ENCODE results near the gene RMI2.

The RMI2 gene

DNA sequence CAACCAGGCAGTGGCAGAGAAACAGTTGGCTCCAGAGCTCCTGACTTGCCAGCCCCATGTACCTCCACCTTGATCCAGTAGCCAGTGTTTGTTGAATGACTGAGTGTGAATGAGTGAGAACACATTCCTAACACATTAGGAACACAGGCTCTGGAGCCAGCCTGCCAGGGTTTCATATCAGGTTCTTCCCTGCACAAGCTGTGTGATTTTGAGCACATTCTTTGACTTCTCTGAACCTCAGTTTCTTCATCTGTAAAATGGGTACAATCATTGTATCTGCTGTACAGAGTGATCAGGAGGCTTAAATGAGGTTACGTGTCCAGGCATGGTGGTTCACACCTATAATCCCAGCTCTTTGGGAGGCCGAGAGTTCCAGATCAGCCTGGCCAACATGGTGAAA lies 13.3 kb upstream of the RMI2 start:
- peaks cover 50% of the 10 kb centered on the region for H3K4me1 Mint-ChIP-seq
- H3K9me3 Mint-ChIP-seq = peaks cover 0 to 3% of the 10 kb centered on the region in 2 donors
- ATAC-seq = no peak
- H3K27me3 Mint-ChIP-seq = no peaks in the 10 kb centered on the region
- no peak overlapping the region for H3K4me3 Mint-ChIP-seq
- no peak overlapping the region for H3K27ac Mint-ChIP-seq
- no peak for DNase-seq

GRCh38 chr16:11333010-11333409 lies 12.2 kb upstream of the RMI2 start:
- DNase-seq (peak in 1 of 2 donors; percentile 22), ATAC-seq (peak; percentile 60)
- Mint-ChIP-seq H3K27me3 (no peaks in the 10 kb centered on the region), H3K4me1 (peaks cover 39% of the 10 kb centered on the region), H3K9me3 (no peaks in the 10 kb centered on the region), H3K27ac (no peak overlapping the region), H3K4me3 (no peak overlapping the region)

DNA sequence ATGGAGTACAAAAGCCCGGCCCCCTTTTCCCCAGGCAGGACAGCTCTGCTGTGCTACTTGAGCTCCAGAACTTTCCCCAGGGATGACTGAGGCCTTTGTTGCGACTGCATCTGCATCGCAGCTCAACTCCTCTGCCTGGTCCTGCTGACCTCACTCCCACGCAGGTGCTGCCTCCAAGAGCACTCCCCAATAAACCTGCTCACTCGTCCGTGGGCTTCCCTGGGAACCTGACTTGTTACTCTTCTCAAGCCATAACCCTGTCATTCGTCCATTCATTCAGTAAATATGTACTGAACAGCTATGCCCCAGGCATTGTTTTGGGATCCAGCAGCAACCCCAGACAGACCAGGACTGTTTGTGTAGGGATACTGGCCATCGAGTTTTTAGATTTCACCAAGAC lies 11.6 kb upstream of the RMI2 start:
- Mint-ChIP-seq H3K27me3 (no peaks in the 10 kb centered on the region), H3K27ac (no peak overlapping the region), H3K4me1 (peaks cover 32% of the 10 kb centered on the region), H3K4me3 (no peak overlapping the region), H3K9me3 (no peaks in the 10 kb centered on the region)
- no peak for DNase-seq
- ATAC-seq = no peak

DNA sequence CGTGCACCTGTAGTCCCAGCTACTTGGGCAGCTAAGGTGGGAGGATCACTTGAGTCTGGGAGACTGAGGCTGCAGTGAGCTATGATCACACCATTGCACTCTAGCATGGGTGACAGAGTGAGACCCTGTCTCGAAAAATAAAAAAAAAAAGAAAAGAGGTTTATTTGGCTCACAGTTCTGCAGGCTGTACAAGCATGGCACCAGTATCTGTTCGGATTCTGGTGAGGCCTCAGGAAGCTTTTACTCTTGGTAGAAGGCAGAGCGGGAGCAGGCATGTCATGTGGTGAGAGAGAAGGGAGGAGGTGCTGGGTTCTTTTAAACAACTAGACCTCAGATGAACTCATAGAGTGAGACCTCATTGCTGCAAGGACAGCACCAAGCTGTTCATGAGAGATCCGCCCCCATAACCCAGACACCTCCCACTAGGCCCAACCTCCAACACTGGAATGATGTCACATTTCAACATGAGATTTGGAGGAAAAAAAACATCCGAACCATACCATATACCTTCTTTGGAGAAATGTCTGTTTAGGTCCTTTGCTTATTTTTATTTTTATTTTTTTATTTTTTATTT lies 10.3 kb upstream of the RMI2 start:
- no peak overlapping the region for H3K27ac Mint-ChIP-seq
- peaks cover 20% of the 10 kb centered on the region for H3K4me1 Mint-ChIP-seq
- ATAC-seq (no peak), DNase-seq (no peak)
- no peaks in the 10 kb centered on the region for H3K9me3 Mint-ChIP-seq
- no peak overlapping the region for H3K4me3 Mint-ChIP-seq
- no peaks in the 10 kb centered on the region for H3K27me3 Mint-ChIP-seq

DNA sequence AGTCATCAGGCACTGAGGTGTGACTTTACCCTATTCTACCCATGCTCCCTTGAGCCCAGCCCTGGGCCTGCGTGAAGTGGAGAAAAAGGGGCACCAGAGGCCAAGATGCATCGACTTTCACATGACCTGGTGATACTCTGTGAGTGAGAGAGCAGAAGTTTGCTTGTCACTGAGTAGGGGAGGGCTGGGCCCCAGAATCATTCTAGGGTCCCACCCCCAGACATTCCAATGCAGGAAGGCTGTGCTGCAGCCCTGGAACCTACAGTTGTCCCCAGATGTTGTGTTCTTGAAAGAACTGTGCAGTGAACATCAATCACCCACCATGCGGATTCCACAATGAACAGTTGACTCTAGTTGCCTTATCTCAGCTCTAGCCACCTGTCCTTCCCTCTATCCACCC lies 6.2 kb upstream of the RMI2 start:
- H3K27ac Mint-ChIP-seq = no peak overlapping the region

DNA sequence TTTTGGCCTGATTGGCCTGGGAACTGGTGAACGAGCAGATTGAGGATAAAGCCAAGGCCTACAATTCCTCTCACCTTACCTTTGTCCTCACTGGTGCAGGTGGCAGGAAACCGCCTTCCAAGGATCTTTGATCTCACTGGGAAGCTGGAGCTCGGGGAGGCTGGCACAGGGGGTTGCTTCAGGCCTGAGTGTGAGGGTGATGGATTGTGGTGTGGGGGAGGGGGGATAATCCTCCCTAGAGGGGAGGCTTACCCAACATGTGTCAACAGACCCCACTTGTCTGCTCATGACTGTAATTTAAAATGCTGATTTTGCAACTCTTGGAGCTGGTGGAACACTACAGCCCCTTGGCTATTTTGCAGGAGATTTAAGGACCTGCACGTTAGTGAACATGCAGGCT lies 4.5 kb upstream of the RMI2 start:
- Mint-ChIP-seq H3K9me3 (no peaks in the 10 kb centered on the region), H3K4me1 (peaks cover 23% of the 10 kb centered on the region), H3K4me3 (no peak overlapping the region), H3K27ac (no peak overlapping the region), H3K27me3 (no peaks in the 10 kb centered on the region)
- DNase-seq (no peak), ATAC-seq (no peak)

More for the DNA sequence above, 6.2 kb upstream of the RMI2 start:
- ATAC-seq (no peak), DNase-seq (no peak)
- Mint-ChIP-seq H3K9me3 (no peaks in the 10 kb centered on the region), H3K4me1 (peaks cover 18% of the 10 kb centered on the region), H3K27me3 (no peaks in the 10 kb centered on the region), H3K4me3 (no peak overlapping the region)

- Mint-ChIP-seq H3K27me3 (no peaks in the 10 kb centered on the region), H3K4me3 (no peak overlapping the region), H3K27ac (peak overlapping the region in 1 of 2 donors; percentile 19), H3K4me1 (peaks cover 24% of the 10 kb centered on the region), H3K9me3 (no peaks in the 10 kb centered on the region)
- no peak for ATAC-seq
- DNase-seq = no peak
These were observed 3.9 kb upstream of the RMI2 start for GRCh38 chr16:11341371-11341770.

DNA sequence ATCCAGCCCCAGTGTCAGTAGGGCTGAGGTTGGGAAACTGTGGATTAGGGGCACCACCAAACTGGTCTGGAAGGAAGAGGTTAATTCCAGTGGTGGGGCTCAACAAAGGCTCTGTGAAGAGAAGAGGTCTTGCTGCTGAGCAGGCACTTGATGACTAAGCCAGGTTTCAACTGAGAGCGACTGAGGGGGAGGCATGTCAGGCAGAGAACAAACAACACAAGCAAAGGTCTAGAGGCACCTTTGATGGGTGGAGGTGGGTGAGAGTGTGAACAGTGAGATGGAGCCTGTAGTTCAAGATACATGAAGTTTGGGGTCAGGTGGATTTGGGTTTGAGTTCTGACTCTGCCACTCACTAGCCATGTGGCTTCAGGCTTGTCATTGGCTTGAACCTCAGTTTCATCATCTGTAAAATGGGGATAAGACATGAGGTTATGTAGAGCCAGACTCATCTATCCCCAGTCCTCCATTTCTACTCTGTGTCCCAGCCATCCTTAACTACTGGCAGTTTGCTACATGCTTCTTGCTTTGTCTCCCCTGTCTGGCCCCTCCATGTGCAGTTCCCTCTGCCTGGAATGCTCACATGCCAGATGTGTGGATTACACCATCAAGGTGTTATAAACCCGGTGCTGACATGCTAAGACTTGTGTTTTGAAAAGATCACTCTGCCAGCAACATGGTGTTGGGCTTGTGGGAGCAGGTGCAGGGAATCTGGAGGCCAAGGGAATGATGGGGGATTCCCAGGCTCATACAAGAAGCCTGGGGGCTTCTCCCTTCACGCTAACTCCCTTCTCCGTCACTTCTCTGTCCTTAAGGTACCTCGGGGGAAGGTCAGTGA lies 3.0 kb upstream of the RMI2 start:
- peak; percentile 77 for ATAC-seq
- Mint-ChIP-seq H3K9me3 (no peaks in the 10 kb centered on the region), H3K4me3 (peak overlapping the region; percentile 37 to 56), H3K27me3 (no peaks in the 10 kb centered on the region), H3K4me1 (peaks cover 33% of the 10 kb centered on the region), H3K27ac (peak overlapping the region; percentile 83 to 86)
- DNase-seq = peak; percentile 38 to 60

GRCh38 chr16:11346700-11347319 lies 1.6 kb downstream of the RMI2 start:
- peak overlapping the region; percentile 92 to 100 for H3K4me3 Mint-ChIP-seq
- peak overlapping the region; percentile 80 to 98 for H3K27ac Mint-ChIP-seq
- DNase-seq = no peak
- H3K4me1 Mint-ChIP-seq = peaks cover 65% of the 10 kb centered on the region
- H3K9me3 Mint-ChIP-seq = no peaks in the 10 kb centered on the region
- no peak for ATAC-seq
- H3K27me3 Mint-ChIP-seq = no peaks in the 10 kb centered on the region

GRCh38 chr16:11347831-11348230 lies 2.6 kb downstream of the RMI2 start:
- H3K27me3 Mint-ChIP-seq = no peaks in the 10 kb centered on the region
- no peak overlapping the region for H3K4me3 Mint-ChIP-seq
- H3K9me3 Mint-ChIP-seq = no peaks in the 10 kb centered on the region
- peaks cover 56% of the 10 kb centered on the region for H3K4me1 Mint-ChIP-seq
- DNase-seq (no peak), ATAC-seq (no peak)
- no peak overlapping the region for H3K27ac Mint-ChIP-seq

- Mint-ChIP-seq H3K4me1 (peaks cover 65% of the 10 kb centered on the region), H3K27me3 (no peaks in the 10 kb centered on the region), H3K9me3 (no peaks in the 10 kb centered on the region), H3K4me3 (peak overlapping the region in 1 of 2 donors; percentile 50), H3K27ac (no peak overlapping the region)
- no peak for ATAC-seq
- no peak for DNase-seq
These were observed 3.7 kb downstream of the RMI2 start for GRCh38 chr16:11348737-11349598.

GRCh38 chr16:11349599-11350276 lies 4.5 kb downstream of the RMI2 start:
- Mint-ChIP-seq H3K9me3 (no peaks in the 10 kb centered on the region), H3K4me1 (peaks cover 72% of the 10 kb centered on the region), H3K4me3 (no peak overlapping the region), H3K27me3 (no peaks in the 10 kb centered on the region), H3K27ac (peak overlapping the region in 1 of 2 donors; percentile 29)
- DNase-seq = no peak
- ATAC-seq = no peak

- H3K4me1 Mint-ChIP-seq = peaks cover 75% of the 10 kb centered on the region
- no peak overlapping the region for H3K27ac Mint-ChIP-seq
- no peaks in the 10 kb centered on the region for H3K9me3 Mint-ChIP-seq
- no peak for ATAC-seq
- no peaks in the 10 kb centered on the region for H3K27me3 Mint-ChIP-seq
- H3K4me3 Mint-ChIP-seq = no peak overlapping the region
- no peak for DNase-seq
These were observed 5.3 kb downstream of the RMI2 start for GRCh38 chr16:11350519-11350918.

GRCh38 chr16:11350921-11351335 lies 5.7 kb downstream of the RMI2 start:
- DNase-seq (no peak), ATAC-seq (no peak)
- Mint-ChIP-seq H3K4me3 (no peak overlapping the region), H3K9me3 (no peaks in the 10 kb centered on the region), H3K27me3 (no peaks in the 10 kb centered on the region), H3K27ac (no peak overlapping the region), H3K4me1 (peaks cover 79% of the 10 kb centered on the region)

DNA sequence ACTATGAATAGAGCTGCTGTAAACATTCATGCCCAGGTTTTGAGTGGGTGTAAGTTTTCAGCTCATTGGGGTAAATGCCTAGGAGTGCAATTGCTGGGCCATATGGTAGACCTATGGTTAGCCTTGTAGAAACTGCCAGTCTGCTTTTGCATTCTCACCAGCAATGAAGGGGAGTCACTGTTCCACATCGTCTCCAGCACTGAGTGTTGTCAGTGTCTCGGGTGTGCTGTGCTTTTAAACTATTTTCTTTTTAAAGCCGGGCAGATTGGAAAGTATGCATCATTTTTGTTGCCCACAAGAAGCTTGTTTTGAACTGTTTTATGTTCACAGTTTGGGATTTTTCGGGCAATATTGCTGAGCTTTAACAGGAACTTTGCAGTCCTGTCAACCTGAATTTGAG lies 7.9 kb downstream of the RMI2 start:
- Mint-ChIP-seq H3K27ac (no peak overlapping the region), H3K4me3 (no peak overlapping the region), H3K27me3 (peaks cover 14% of the 10 kb centered on the region), H3K9me3 (no peaks in the 10 kb centered on the region), H3K4me1 (peaks cover 84% of the 10 kb centered on the region)
- ATAC-seq (no peak), DNase-seq (no peak)

Data from stimulated activated naive CD8-positive, alpha-beta T cell treated with anti-CD3 and anti-CD28 coated beads, Interleukin-15, amount 100 ng/mL, for 72 hours (primary cell).